ENCODE measurements around the gene FOXI2.

DNA sequence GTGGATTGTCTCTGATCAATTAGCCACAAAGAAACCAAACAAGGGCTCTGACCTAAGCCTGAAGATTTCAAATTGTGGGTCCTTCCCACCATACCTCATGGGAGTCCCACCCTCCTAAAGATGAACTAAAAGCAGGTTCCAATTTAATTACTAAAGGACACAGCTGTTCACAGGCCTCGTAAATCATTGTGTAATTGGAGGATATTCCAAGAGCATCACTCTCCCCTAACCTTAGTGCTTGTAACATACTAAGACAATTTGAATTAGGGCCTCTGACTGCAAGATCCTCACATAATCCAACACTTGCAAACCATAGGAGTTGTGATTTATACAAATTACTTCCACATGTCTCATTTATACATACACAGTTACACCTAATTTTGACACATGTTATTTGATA lies 44.4 kb downstream of the FOXI2 start:
- no peak for TF ChIP-seq POLR2A (IDR thresholded peaks at IDR 0.05)
- TF ChIP-seq, protein P1, sequence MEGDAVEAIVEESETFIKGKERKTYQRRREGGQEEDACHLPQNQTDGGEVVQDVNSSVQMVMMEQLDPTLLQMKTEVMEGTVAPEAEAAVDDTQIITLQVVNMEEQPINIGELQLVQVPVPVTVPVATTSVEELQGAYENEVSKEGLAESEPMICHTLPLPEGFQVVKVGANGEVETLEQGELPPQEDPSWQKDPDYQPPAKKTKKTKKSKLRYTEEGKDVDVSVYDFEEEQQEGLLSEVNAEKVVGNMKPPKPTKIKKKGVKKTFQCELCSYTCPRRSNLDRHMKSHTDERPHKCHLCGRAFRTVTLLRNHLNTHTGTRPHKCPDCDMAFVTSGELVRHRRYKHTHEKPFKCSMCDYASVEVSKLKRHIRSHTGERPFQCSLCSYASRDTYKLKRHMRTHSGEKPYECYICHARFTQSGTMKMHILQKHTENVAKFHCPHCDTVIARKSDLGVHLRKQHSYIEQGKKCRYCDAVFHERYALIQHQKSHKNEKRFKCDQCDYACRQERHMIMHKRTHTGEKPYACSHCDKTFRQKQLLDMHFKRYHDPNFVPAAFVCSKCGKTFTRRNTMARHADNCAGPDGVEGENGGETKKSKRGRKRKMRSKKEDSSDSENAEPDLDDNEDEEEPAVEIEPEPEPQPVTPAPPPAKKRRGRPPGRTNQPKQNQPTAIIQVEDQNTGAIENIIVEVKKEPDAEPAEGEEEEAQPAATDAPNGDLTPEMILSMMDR (IDR thresholded peaks at IDR 0.05): no peak

Data from transverse colon (tissue), 3 donors.